Nucleus accumbens (tissue), 56 donors: Measurements from ENCODE around the gene GPR32.
"Not testable (repeated sequence)": the region's sequence is repeated elsewhere in the genome, so short reads cannot be mapped to it uniquely, and the experiment has no call there.

Experiments
- DNase-seq, 56 donors: peaks; one replicate each; lab custom pipeline; 2025; lab: John Stamatoyannopoulos, UW

Gene GPR32

GRCh38 chr19:50745221-50745620 is 25.0 kb upstream of the GPR32 start:
- no peak for DNase-seq

- not testable (repeated sequence) for DNase-seq
These were observed 23.1 kb upstream of the GPR32 start for GRCh38 chr19:50747141-50747540.

DNA sequence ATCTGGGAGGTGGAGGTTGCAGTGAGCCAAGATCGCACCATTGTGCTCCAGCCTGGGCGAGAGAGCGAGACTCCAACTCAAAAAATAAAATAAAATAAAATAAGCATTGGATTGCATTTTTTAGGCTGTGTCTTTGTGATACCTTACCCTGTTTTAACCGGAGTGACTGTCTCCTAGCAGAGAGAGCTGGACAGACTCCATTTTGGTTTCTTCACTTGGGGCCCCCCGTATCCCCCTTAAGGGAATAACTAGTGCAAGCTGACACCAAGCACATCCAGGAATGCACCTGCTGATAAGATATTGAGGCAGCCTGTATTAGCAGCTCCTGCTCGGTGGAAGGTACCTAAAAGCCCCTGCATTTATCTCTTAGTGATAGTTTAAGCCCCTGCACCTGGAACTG is 20.8 kb upstream of the GPR32 start:
- DNase-seq = no peak

DNA sequence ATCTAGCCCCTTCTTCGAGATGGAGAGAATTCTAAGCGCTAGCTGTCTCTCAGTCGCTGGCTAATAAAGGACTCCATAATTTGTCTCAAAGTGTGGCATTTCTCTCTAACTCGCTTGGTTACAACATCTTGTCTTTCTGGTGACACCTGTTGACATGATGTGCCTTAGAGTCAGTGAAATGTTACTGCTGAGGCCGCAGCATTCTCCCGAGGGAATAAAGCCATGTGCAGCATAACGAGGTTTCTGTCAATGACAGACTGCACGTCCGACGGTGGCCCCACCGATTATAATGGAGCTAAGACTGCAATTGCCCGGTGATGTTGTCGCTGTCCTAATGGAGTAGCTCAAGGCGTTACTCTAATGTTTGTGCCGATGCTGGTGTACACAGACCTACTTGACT is 20.3 kb upstream of the GPR32 start:
- DNase-seq = no peak

DNA sequence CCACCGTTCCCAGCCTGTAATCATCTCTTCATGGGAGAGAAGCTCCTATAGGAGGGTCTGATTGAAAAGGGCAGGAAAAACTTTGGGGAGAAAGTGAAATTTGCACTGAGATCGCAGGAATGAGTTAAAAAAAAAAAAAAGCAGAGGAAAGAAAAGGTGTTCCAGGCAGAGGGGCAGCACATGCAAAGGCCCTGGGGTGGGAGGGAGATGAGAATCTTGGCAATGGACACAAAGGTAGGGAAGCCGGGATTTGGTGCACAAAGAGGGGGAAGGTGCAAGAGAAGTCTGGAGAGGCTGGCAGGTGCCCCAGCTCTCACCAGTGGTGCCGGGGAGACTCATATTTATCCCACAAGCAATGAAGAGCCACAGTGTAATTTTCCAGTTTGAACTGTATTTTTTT is 16.4 kb upstream of the GPR32 start:
- DNase-seq = no peak

GRCh38 chr19:50756244-50756643 is 14.0 kb upstream of the GPR32 start:
- not testable (repeated sequence) for DNase-seq

- not testable (repeated sequence) for DNase-seq
These were observed 12.6 kb upstream of the GPR32 start for GRCh38 chr19:50757624-50758023.

- DNase-seq = not testable (repeated sequence)
These were observed 11.2 kb upstream of the GPR32 start for GRCh38 chr19:50759076-50759475.

DNA sequence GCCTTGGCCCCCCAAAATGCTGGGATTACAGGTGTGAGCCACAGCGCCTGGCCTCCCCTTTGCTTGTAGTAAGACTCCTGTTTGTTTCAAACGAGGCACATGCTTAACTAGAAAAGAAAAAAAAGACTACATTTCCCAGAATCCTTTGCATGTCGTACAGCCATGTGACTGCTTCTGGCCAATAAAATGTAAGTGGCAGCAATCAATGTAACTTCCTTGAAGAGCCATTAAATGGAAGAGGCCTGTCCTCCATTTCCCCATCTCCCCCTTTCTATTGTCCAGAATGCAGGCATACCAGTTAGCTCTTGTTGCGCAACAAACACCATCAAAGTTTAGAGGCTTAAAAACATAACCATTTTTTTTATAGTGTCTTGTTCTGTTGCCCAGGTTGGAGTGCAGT is 10.4 kb upstream of the GPR32 start:
- DNase-seq = no peak

DNA sequence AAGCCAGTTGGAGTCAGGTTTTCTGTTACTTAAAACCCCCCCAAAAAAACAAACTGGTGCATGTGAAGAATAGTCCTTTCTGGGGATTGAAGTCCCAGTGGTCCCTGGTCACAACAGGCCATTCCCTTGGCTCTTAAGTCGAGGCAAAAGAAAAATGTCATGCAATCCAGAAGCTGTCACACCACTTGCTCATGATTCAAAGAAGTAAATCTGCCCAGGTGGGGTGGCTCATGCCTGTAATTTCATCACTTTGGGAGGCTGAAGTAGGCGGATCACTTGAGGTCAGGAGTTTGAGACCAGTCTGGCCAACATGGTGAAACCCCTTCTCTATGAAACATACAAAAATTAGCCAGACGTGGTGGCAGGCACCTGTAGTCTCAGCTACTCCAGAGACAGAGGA is 8.8 kb upstream of the GPR32 start:
- DNase-seq = not testable (repeated sequence)

- not testable (repeated sequence) for DNase-seq
These were observed 6.7 kb upstream of the GPR32 start for GRCh38 chr19:50763521-50763920.

DNA sequence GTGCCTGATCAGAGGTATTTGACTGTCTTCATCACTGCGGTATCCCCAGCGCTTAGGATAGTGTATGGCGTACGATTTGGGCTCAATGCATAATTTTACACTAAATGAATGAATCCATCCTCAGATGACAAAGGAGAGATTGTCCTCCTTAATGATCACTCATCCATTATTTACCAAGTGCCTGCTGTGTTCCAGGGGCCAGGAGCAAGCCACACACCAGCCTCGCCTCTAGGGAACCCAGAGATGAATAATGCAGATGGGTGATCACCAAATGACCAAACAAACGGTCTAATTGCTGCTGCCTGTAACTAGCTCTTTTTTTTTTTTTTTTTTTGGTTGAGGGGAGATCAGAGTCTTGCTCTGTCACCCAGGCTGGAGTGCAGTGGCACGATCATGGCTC is 5.9 kb upstream of the GPR32 start:
- DNase-seq = no peak

DNA sequence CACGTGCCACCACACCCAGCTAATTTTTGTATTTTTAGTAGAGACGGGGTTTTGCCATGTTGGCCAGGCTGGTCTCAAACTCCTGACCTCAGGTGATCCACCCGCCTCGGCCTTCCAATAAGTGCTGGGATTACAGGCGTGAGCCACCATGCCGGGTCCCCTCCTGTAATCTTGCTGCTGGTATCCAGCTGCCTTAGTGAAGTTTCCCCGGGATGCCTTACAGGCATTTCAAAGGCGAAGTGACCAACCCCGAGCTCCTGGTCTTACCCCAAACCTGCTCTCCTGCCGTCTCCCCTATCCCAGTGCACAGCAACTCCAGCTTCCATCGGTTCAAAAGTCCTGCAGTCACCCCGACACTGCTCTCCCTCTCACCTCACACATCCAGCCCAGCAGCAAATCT is 3.5 kb upstream of the GPR32 start:
- DNase-seq = not testable (repeated sequence)

DNA sequence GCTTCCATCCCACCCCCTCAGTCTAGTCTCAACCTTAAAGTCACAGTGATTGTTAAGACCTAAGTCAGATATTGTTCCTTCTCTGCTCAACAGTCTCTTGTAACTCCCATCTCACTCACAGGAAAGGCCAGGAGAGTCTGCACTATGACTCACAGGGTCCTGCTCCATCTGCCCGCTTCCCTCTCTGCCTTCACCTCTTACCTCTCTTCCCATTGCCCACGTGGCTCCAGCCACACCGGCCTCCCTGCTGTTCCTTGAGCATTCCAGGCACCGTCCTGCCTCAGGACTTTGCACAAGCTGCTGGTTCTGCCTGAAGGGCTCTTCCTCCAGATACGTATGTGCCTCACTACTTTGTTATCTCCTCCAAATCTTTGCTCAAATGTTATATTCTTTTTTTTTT is 3.0 kb upstream of the GPR32 start:
- not testable (repeated sequence) for DNase-seq

DNA sequence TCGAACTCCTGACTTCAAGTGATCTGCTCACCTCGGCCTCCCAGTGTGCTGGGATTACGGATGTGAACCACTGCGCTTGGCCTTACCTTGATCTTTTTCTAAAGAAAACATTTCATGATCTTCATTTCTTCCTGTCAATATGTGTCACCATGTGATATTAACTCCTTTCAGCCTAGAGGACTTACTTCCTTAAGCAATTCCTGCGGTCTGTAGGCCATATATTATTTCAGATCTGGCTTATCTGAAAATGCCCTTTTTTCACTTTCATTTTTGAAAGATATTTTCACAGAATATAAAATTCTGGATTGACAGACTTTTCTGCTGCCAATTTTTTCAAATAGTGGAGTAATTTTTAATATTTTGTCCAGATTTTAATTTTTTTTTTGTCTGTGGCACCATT is 2.0 kb upstream of the GPR32 start:
- DNase-seq = no peak

DNA sequence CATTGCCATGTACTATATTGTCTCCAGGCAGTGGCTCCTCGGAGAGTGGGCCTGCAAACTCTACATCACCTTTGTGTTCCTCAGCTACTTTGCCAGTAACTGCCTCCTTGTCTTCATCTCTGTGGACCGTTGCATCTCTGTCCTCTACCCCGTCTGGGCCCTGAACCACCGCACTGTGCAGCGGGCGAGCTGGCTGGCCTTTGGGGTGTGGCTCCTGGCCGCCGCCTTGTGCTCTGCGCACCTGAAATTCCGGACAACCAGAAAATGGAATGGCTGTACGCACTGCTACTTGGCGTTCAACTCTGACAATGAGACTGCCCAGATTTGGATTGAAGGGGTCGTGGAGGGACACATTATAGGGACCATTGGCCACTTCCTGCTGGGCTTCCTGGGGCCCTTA is 624 bp downstream of the GPR32 start:
- DNase-seq = no peak

- DNase-seq = no peak
These were observed 2.2 kb downstream of the GPR32 start for GRCh38 chr19:50772476-50772875.

DNA sequence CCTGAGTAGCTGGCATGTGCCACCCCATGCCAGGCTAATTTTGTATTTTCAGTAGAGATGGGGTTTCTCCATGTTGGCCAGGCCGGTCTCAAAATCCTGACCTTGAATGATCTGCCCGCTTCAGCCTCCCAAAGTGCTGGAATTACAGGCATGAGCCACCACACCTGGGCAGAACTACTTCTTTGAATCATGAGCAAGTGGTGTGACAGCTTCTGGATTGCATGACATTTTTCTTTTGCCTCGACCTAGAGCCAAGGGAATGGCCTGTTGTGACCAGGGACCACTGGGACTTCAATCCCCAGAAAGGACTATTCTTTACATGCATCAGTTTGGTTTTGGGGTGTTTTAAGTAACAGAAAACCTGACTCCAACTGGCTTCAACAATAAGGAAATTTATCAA is 2.6 kb downstream of the GPR32 start:
- not testable (repeated sequence) for DNase-seq

DNA sequence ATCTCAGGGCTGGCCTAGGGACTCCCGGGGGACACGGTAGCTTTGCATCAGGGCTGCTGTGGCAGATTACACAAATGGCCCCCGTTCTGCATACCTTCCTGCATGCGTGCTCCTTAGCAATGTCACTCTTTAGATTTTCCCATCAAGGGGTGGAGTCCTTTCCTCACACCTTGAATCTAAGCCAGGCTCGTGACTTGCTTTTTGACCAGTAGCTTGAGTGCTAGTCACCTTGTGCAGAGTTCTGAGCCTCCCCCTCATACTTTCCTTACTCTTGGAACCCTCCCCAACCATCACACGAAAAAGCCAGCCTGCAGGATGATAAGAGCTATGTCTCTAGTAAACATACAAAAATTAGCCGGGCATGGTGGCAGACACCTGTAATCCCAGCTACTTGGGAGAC is 3.2 kb downstream of the GPR32 start:
- not testable (repeated sequence) for DNase-seq

GRCh38 chr19:50776131-50776530 is 5.9 kb downstream of the GPR32 start:
- no peak for DNase-seq

DNA sequence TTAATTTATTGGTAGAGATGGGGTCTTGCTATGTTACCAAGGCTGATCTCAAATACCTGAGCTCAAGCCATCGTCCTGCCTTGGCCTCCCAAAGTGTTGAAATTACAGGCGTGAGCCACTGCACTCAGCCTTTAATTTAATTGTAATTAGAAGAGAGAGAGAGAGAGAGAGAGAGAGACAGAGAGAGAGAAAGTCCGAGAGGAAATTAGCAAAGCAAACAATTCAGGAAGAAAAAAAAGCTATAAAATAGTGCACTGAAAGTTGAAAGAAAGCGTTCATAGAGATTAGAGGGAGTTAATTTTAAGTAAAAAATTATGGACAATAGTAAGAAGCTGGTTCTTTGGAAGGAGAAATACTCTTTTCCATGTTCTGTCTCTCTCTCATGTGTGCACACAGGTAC is 7.0 kb downstream of the GPR32 start:
- DNase-seq = no peak

- peak in 35 of 56 donors; percentile 8 to 84 (median 49) for DNase-seq
These were observed 7.6 kb downstream of the GPR32 start for GRCh38 chr19:50777830-50778303.

DNA sequence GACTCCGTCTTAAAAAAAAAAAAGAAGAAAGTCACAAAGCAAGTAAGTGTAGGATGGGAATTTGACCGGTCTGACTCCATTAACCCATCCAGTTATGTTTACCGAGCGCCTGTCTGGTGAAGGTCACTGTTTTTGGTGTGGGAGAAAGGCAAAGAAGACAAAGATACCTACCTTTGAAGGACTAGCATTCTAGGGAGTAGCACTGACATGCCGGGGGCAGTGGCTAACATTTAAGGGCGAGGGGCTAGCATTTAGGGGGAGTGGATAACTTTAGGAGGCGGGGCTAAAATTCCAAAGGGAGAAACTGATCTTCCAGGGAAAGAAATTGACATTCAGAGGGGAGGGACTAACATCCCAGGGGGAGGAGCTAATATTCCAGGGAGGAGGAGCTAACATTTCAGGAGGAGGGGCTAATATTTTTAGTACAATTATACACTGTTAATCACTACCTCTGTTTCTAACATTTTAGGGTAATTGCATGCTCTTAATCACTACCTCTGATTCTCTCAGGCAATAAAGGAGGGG is 8.7 kb downstream of the GPR32 start:
- DNase-seq = no peak
